ENCODE results near the gene SLC22A23.

SLC22A23 gene, protein sequence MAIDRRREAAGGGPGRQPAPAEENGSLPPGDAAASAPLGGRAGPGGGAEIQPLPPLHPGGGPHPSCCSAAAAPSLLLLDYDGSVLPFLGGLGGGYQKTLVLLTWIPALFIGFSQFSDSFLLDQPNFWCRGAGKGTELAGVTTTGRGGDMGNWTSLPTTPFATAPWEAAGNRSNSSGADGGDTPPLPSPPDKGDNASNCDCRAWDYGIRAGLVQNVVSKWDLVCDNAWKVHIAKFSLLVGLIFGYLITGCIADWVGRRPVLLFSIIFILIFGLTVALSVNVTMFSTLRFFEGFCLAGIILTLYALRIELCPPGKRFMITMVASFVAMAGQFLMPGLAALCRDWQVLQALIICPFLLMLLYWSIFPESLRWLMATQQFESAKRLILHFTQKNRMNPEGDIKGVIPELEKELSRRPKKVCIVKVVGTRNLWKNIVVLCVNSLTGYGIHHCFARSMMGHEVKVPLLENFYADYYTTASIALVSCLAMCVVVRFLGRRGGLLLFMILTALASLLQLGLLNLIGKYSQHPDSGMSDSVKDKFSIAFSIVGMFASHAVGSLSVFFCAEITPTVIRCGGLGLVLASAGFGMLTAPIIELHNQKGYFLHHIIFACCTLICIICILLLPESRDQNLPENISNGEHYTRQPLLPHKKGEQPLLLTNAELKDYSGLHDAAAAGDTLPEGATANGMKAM

DNA sequence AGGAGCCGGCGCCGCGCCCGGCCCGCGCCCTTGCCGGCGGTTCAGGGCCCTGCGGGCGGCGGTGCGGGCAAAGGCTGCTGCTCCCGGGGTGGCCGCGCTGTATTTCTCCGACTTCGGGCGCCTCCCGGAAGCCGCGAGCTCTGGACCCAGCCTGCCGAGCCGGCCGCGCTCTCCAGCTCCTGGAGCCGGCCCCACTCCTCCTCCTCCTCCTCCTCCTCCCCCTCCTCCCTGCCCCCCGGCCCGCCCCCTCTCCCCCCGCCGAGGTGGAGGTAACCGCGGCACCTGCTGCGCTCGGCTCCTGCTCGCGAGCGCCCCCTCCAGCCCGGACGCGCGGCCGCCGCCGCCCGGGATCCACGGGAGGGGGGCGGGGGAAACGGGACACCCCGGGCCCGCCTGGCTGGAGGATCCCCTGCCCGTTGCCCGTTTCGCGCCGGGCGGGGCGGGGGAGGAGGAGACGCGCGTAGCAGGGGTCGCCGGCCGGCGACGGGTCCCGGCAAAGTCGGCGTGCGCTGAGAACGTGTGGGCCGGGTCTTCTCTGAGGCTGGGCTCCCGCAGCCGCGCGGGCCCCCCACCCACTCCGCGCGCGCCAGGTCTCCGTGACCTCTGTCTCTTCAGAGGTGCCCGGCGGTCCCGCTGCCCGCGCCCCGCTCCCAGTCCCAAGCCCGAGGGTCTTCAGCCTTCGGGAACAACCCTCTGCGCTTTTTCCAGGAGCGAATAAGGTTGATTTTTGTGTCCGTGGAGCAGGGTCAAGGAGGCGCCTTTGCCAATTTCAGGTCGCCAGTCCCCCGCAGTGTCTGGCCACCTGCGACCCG lies at the start of gene SLC22A23:
TSS of gene SLC22A23 (minus strand) at position 153 of the 812 bp plus-strand sequence. CDS start 491 bp downstream, outside the sequence.
- peak; percentile 71 to 79 for DNase-seq

DNA sequence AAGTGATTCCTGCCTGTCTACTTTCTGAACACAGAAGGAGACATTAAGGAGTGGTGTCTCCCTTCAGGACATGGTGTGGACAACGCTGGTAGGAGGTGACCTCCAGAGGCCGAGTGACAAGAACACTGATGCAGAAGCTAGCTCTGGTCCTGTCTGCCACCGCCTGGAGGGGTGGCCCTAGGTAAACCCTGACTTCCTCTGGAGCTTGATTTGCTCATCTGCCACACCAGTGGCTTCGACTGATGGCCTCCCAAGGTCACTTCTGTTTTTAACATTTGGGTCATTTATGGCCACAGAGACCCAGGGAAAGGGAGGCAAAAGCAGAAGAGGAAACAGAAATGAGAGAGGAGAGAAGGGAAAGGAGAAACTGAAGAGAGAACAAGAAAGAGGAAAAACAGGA lies 49.4 kb upstream of the SLC22A23 start:
- DNase-seq = no peak

DNA sequence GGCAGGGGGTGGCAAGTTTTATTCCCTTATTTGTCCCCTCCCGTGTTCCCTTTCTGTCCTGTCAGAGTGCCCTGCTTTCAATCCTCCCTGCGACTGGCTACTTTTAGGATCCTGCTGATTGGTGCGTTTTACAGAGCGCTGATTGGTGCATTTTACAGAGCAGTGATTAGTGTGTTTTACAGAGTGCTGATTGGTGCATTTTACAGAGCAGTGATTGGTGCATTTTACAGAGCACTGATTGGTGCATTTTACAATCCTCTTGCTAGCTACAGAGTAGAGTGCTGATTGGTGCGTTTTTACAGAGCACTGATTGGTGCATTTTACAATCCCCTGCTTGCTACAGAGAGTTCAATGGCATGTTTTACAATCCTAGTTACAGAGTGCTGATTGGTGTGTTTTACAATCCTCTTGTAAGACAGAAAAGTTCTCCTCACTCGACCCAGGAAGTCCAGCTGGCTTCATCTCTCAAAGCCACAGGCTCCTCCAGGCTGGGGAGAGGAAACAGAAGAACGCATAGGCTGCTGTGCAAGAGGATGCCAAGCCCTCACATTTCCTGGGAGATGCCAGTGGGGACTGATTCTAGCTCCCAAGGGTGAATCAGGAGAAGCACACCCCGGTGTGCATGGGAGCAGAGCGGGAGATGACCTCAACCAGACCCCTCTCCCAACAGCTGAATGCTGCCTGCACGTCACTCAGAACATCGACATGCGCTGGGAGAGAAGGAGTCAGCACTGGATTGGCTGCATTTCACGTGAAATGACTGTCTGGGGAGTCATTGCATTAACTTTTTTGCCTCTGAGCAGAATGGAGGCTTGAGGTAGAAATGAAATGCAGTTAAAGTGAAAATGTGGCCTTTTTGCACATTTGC lies 48.3 kb upstream of the SLC22A23 start:
- DNase-seq = no peak

DNA sequence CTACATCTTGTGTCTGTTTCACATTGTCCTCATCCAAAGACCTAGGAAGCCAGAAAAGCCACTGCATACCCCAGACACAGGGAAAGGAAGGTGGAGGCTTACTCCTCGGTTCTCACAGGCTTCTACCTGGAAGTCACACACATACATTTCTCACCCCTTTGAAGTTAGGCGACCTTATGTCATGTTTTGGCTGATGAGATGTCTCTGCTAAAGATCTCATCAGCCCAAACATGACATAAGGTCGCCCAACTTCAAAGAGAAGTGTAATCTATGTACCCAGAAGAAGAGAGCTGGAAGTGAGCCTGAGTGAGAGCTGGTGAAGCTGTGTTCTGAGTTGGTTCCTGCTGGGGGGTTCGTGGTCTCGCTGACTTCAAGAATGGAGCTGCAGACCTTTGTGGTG lies 47.5 kb upstream of the SLC22A23 start:
- no peak for DNase-seq

DNA sequence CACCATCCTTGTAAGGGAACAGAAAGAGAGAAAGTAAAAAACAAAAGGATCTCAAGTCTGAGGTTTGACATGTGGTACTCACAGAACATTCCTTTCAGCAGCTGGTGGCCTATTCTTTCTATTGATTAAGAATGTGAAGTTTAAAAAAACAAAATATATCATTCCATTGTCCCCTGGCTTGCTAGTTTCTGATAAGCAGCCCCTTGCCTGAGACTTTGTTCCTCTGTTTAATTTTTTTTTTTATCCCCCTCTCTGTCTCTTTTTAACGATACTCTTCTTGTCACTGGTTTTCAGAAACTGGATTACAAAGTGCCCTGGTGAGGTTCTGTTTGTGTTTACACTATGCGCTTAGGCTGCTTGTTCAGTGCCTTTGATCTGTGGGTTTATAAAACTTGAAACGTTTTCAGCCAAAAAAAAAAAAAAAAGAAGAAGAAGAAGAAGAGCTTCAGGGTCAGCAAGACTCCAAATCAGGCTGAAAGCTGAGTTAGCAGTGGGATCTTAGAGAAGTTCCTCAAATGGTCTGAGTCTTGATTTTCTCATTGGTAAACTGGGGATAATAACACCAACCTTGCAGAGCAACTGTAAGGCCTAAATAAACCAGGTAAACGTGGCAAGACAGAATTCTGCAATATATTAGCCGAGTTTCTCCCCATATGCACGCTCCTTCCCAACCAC lies 45.1 kb upstream of the SLC22A23 start:
- DNase-seq = no peak

DNA sequence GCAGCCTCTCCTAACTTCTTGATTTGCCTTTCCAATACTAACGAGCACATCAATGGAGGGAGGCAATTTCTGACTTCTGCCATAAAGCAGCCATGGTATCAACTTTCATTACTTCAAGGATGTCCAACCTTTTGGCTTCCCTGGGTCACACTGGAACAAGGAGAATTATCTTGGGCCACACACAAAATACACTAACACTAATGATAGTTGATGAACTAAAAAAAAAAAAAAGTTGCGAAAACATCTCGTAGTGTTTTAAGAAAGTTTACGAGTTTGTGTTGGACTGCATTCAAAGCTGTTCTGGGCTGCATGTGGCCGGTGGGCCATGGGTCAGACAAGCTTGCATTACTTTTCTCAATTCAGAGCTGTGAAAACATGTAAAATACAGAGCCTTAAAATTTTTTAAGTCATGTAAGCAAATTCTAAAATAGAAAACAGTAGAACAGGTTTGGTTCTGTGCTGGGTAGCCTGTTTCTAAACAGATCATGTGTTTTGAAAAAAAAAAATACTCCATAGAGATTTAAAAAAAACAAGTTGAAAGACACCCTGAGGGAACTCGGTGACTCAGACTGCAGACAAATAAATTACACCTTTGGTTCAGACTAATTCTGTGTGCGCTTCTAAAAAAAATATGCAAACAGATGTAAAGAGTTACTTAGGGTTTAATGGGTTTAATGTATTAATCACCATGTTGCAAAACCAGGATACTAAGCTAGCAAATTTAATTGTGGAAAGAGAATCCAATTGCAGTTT lies 43.6 kb upstream of the SLC22A23 start:
- DNase-seq = no peak

DNA sequence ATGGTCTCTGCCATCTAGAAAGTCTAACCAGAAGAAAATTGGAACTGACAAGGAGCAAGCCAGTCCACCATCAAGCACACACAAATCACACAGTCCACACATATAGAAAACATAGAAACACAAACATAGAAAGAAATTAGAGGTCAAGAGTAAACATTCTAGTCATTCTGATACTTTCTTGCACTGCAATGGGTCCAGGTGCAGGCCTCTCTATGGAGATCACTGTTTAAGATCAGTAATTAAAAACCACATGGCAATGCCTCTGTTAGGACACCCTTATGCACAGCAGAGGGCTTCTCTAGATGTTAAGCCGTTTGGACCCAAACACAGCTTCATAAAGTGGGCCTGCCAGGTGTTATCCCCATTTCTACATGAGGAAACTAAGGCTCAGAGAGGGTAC lies 42.8 kb upstream of the SLC22A23 start:
- DNase-seq = no peak

DNA sequence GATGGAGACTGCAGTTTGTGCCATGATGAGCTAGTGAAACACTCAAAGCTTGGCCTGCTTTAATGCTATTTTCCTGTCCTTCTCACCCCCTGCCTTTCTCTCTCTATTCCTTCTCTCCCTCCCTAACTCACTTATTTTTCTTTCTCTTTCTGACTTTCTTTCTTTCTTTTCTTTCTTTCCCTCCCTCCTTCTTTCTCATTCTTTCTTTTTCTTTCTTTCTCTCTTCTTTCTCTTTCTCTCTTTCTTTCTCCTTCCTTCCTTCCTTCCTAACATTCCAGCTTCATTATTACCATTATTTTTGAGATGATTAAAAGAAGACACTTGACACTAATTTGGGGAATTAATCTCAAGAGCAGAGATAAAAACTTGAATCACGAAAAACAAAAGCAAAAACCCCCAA lies 39.5 kb upstream of the SLC22A23 start:
- DNase-seq = no peak

DNA sequence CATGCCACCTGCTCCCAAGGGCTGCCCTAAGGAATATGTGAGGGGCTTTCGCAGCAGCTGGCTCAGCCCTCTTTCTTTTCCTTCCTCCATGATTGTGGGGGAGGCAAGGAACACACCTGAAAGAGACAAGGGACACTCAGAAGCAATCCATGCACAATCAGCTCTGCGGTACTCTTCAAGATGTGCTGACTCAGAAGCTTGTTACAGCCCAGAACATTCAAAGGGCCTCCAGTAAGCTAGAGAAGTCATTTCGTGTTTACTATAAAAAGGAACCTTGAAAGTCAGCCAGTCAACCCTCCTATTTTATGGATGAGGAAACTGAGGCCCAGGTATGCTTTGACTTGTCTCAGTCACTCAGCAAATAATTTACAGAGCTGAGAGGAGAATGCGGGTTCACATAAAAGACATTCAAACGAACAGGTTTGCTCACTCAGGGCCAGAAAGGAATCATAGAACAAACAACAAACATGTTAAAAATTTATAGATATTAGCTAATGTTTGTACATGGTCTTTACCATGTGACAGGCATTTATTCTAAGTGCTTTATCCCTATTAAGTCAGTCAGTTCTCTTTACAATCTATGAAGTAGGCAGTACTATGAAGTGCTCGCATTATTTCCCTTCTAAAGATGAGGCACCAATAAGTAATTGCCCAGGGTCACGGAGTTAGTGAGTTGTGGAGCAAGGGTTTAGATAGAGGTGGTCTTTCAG lies 37.7 kb upstream of the SLC22A23 start:
- DNase-seq = no peak

DNA sequence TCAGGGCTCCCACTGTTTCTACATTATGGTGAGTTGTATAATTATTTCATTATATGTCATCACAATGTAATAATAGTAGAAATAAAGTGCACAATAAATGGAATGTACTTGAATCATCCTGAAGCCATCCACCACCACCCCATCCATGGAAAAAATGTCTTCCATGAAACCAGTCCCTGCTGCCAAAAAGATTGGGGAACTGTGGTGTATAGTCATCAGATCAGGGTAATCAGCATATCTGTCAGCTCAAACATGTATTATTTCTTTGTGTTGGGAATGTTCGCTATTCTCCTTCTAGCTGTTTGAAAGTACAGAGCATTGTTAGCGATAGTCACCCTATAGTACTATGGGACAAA lies 33.8 kb upstream of the SLC22A23 start:
- DNase-seq = no peak

DNA sequence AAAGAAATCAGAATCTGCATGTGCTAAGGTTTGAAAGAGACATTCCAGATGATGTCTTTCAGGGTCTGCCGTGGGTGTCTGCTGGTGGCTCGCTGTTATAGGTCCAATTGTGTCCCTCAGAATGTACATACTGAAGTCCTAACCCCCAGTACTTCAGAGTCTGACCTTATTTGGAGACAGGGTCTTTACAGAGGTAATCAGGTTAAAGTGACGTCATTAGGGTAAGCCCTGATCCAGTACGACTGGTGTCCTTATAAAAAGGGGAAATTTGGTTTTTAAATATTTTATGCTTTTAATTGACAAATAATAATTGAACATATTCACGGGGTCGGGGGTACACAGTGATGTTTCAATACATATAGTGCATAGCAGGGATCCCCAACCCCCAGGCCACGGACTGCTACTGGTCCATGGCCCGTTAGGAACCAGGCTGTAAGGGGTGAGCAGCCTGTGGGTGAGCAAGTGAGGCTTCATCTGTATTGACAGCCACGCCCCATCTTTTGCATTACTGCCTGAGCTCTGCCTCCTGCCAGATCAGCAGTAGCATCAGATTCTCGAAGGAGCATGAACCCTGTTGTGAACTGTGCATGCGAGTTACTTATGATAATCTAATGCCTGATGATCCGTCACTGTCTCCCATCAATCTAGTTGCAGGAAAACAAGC lies 33.2 kb upstream of the SLC22A23 start:
- DNase-seq = no peak

DNA sequence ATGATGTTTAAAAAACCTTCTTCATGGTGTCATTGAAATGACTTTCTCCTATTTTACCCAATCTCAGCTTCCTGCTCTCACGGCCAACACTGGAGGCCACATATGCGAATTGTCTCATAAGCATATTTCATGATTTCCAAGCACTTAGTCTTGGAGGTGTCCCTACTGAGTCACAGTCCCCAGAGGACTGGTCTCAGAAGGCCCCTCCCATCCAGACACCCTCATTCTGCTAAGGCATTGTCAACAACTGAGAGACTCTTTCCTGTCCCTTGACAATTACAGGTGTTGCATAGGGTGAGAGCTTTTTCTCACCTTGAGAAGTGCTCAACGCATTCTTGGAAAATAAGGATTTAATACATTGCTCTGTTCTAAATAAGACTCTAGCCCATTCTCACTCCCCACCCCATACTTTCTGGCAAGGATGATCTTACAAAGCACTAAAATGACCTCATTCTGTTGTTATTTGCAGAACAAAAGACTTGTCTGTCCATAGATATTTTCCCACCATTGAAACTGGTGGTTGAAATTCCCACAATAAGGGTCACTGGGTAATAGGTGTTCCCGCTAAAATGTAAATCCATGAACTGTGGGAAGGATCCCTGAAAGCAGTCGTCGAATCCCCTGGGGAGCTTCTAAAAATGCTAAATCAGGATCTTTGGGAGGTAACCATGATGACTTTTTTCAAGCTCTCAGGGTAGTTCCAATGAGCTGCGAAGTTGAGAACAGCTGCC lies 32.3 kb upstream of the SLC22A23 start:
- DNase-seq = no peak

DNA sequence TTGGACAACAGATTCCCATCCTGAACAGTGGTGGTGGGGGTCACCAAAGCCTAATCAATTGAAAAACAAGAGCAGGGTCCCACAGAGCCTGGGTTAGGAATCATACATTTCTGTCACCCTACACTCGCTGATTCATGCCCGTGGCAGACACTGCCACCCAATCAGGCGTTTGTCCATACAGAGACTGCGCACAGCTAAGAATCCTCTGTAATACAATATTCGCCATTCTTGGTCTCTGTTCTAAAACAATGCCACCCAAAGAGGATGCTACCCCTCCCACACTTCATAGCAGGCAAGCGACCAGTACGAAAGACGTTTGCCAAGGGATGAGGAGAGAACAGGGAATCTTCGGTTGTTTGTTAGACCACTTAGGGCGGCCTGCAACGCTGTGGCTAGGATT lies 28.1 kb upstream of the SLC22A23 start:
- DNase-seq = no peak

DNA sequence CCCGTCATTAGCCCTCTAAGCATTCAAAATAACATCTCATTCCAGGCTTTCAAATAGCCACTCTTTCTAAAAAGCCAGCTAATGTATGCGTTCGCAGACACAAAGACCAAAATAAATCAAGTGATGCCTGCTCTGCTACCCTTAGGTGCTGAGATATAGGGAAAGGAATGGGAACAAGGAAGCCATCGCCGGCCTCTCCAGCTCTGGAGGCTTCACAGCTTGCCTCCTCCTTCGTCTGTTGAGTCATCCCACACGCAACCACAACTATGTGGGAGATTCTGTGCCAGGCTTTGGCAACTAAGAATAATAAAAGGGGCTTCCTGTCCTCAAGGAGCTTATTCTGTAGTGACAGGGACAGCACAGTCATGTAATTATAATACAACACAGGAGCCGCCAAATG lies 27.3 kb upstream of the SLC22A23 start:
- no peak for DNase-seq

DNA sequence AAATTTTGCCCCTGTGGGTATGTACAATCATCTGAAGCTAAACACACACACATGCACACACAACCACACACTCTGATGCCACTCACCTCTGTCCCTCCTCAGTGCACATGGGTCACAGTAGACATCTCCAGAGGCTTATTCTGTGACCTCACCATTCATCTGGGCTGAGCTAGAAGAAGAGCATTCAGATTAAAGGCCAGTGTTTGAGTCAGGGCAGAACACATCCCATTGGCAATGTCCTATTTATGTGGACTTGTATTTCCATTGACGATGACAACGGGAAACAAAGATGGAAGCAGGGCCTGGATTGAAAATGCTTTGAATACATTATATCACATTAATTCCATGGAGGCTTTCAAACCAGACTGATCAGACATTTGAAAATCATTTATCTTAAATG lies 26.8 kb upstream of the SLC22A23 start:
- no peak for DNase-seq

DNA sequence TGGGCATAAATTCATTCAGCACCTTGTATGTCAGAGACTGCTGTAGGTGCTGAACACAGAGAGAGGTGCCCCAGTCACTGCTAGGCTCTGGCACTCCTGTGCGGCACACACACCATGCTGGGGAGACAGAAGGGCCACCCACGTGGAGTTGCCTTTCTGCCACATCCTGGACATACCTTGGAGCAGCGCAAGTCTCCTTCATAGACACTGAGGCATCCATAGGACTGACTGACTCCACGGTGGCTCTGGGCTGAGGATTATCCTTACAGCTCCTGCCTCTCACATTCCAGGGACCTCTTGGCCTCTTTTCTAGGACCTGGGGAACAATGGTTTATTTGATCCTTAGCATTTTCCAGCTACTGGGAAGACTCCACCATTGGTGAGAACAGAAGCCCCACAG lies 26.0 kb upstream of the SLC22A23 start:
- no peak for DNase-seq

DNA sequence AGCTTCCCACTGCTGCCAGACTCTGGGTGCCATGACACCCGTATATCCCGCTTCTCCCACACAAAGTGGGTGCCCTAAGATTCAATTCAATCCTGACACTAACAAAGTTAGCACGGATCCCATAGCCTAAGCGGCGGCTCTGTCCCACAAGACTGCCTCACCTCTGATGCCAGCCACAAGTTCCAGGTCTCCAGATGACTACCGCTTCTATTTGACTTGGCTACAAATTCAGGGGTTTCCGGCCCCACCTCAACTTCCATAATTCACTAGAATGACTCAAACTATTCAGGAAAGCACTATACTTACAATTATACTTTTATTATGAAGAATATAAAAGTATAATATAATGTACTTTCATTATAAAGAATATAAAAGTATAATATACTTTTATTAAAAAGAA lies 24.8 kb upstream of the SLC22A23 start:
- no peak for DNase-seq

DNA sequence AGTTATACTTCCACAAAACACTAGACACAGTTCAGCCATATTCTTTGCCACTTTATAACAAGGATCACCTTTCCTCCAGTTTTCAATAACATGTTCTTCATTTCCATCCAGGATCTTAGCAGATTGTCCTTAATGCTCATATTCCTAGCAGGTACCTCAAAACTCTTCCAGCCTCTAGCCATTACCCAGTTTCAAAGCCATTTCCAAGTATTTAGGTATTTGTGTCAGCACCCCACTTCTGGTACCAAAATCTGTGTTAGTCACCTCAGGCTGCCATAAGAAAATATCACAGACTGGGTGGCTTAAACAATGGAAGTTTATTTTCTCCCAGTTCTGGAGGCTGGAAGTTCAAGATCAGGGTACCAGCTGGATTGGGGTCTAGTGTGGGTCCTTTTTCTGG lies 23.2 kb upstream of the SLC22A23 start:
- DNase-seq = no peak

DNA sequence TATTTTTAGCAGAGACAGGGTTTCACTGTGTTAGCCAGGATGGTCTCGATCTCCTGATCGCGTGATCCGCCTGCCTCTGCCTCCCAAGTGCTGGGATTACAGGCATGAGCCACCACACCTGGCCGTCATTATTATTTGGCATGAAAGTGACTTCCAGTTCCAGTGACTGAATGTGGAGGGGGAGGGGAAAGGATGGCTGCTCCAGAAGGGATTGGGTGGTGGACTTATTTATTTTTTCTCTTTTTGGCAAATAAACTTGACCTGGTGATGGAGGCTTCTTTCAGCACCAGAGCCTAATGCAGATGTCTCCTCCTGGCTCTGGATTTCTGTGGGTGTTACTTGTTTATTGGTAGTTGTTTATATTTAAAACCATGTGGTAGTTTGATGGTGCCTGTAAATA lies 16.9 kb upstream of the SLC22A23 start:
- no peak for DNase-seq
